GM13976 (cell line): ENCODE results near the gene SYNE3.

ENCODE experiments used
- DNase-seq: peaks from one replicate; pipeline ENCODE4 v3.0.0; 2012; ENCODE audit warnings: low spot score
- CTCF ChIP-seq: IDR thresholded peaks from 2 replicates; pipeline ENCODE4 v1.5.1; 2012; ENCODE audit warnings: borderline replicate concordance, mild to moderate bottlenecking; ENCODE audit not compliant: insufficient read depth; ENCODE audit errors: extremely low read depth, missing control alignments, control extremely low read depth
- in situ Hi-C: fragments of 300-500 bp; cut with MboI; formaldehyde crosslinking; loops from one replicate; pipeline ENCODE4 v1.12.0; 2022; ENCODE audit warnings: low sequenced_read_pairs, mixed read lengths, inconsistent platforms; ENCODE audit not compliant: unreplicated experiment

Gene SYNE3

GRCh38 chr14:95507174-95507573, 9.3 kb downstream of the SYNE3 start:
- in situ Hi-C loops = no loop called here
- no peak for TF ChIP-seq CTCF
- DNase-seq = no peak

GRCh38 chr14:95505030-95505589, 11.3 kb downstream of the SYNE3 start:
- no peak for TF ChIP-seq CTCF
- in situ Hi-C loops = no loop called here
- no peak for DNase-seq

GRCh38 chr14:95504135-95505029, 12.1 kb downstream of the SYNE3 start:
- no peak for DNase-seq
- in situ Hi-C loops = no loop called here
- TF ChIP-seq CTCF = no peak

DNA sequence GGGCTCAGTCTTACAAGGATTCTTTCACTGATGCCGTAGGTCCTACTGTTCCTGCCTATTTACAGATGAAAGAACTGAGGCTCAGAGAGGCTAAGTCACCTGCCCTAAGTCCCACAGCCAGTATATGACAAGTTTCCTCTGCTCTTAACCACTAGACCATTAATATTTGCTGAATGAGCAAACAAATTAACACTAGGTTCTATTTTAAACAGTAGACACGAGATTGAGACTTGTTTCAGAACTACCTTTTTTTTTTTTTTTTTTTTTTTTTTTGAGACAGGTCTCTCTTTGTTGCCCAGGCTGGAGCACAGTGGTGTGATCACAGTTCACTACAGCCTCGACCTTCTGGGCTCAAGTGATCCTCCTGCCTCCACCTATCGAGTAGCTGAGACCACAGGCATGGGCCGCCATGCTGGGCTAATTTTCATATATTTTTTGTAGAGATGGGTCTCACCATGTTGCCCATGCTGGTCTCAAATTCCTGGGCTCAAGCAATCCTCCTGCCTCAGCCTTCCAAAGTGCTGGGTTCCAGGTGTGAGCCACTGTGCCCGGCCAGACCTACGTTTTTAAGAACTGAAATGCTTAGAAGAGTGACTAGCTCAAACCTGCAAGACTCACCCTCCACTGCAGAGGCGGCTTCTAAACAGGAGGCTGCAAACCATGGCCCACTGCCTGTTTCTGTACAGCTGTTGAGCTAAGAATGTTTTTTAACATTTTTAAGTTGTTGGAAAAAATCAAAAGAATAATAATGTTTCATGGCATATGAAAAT, 12.9 kb downstream of the SYNE3 start:
- no peak for TF ChIP-seq CTCF
- DNase-seq = no peak
- in situ Hi-C loops = no loop called here

- in situ Hi-C loops = no loop called here
- no peak for TF ChIP-seq CTCF
- DNase-seq = no peak
Observed at GRCh38 chr14:95502381-95502950, 14.0 kb downstream of the SYNE3 start.

DNA sequence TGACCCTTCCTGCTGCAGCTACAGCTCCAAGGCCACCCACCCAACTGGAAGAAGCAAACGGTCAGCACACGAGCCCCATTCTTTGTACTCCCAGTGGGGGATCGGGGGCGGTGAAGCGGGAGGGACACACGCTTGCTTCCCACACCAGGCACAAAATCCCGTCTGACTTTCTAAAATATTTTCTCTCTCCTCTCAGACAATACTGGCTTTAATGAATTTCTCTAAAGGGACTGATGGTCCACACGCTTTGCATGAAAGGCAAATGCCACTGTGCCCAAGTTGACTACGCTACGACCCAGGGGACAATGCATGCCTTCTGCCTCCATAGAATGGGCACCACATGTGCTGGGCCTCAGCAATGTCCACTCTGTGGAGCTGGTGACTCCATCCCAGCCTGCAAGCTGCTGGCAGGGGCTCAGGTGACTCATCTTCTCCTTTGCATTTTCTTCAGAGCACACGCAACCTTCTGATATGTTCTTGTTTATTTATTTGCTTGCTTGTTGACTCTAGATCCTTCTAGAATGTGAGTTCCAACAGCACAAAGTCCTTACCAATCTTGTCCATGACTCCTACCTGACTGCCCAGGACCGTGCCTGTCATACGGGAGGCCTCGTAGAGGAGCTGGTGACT, 15.6 kb downstream of the SYNE3 start:
- in situ Hi-C loops = no loop called here
- DNase-seq = no peak
- no peak for TF ChIP-seq CTCF
